HTR-8/SVneo (cell line): ENCODE results near the gene PRPF4.
A peak's percentile ranks its signal among the peaks of the same experiment; 100 is the strongest.

Source experiments
- DNase-seq: peaks from one replicate; pipeline ENCODE4 v3.0.0; 2011; ENCODE audit warnings: low spot score, mixed read lengths; ENCODE audit not compliant: insufficient read length
- FAIRE-seq: peaks from 2 replicates; lab custom pipeline; 2011; peaks lifted over from hg19 to GRCh38; lab: Jason Lieb, UNC

PRPF4 gene

GRCh38 chr9:113307396-113307975, 32.0 kb downstream of the PRPF4 start:
- no peak for DNase-seq
- FAIRE-seq = no peak

GRCh38 chr9:113309204-113309813, 33.9 kb downstream of the PRPF4 start:
- FAIRE-seq (no peak), DNase-seq (peak; percentile 54)

- FAIRE-seq (no peak), DNase-seq (no peak)
Measured at GRCh38 chr9:113310538-113310937, 35.1 kb downstream of the PRPF4 start.

GRCh38 chr9:113311961-113312360, 36.5 kb downstream of the PRPF4 start:
- DNase-seq = no peak
- no peak for FAIRE-seq

- FAIRE-seq = no peak
- no peak for DNase-seq
Measured at GRCh38 chr9:113313261-113313660, 37.8 kb downstream of the PRPF4 start.

GRCh38 chr9:113315231-113315630, 39.8 kb downstream of the PRPF4 start:
- DNase-seq (no peak), FAIRE-seq (no peak)

- FAIRE-seq = no peak
- no peak for DNase-seq
Measured at GRCh38 chr9:113316030-113316429, 40.6 kb downstream of the PRPF4 start.

- FAIRE-seq (no peak), DNase-seq (no peak)
Measured at GRCh38 chr9:113317777-113318176, 42.3 kb downstream of the PRPF4 start.

- DNase-seq = no peak
- no peak for FAIRE-seq
Measured at GRCh38 chr9:113319054-113319453, 43.6 kb downstream of the PRPF4 start.

GRCh38 chr9:113320051-113320450, 44.6 kb downstream of the PRPF4 start:
- FAIRE-seq = no peak
- no peak for DNase-seq

GRCh38 chr9:113322671-113323070, 47.2 kb downstream of the PRPF4 start:
- DNase-seq = no peak
- no peak for FAIRE-seq

- FAIRE-seq (no peak), DNase-seq (no peak)
Measured at GRCh38 chr9:113326230-113326629, 50.8 kb downstream of the PRPF4 start.

GRCh38 chr9:113328045-113328782, 52.8 kb downstream of the PRPF4 start:
- FAIRE-seq (no peak), DNase-seq (no peak)

GRCh38 chr9:113331780-113332179, 56.3 kb downstream of the PRPF4 start:
- no peak for DNase-seq
- no peak for FAIRE-seq

- FAIRE-seq = no peak
- no peak for DNase-seq
Measured at GRCh38 chr9:113337714-113338113, 62.3 kb downstream of the PRPF4 start.

GRCh38 chr9:113340011-113340699, 64.7 kb downstream of the PRPF4 start, which contains the start of gene WDR31:
Gene WDR31 (minus strand): TSS chr9:113340275. CDS start chr9:113332022, 8,253 bp downstream.
- no peak for FAIRE-seq
- DNase-seq = peak; percentile 82

- FAIRE-seq = no peak
- no peak for DNase-seq
Measured at GRCh38 chr9:113341712-113342410, 66.4 kb downstream of the PRPF4 start.
